ENCODE measurements around the gene ANKRD33B.

Gene ANKRD33B

GRCh38 chr5:10677533-10677932, 113.7 kb downstream of the ANKRD33B start:
- no peak for DNase-seq (ENCODE audit: low read depth)

- DNase-seq (ENCODE audit: low read depth) = no peak
Measured at GRCh38 chr5:10678244-10678643, 114.4 kb downstream of the ANKRD33B start.

- no peak for DNase-seq (ENCODE audit: low read depth)
Measured at GRCh38 chr5:10679336-10679988, 115.6 kb downstream of the ANKRD33B start.

- DNase-seq (ENCODE audit: low read depth) = no peak
Measured at GRCh38 chr5:10680876-10681481, 117.1 kb downstream of the ANKRD33B start.

- no peak for DNase-seq (ENCODE audit: low read depth)
Measured at GRCh38 chr5:10681731-10682679, 118.1 kb downstream of the ANKRD33B start.

- no peak for DNase-seq (ENCODE audit: low read depth)
Measured at GRCh38 chr5:10682801-10683525, 119.1 kb downstream of the ANKRD33B start.

- no peak for DNase-seq (ENCODE audit: low read depth)
Measured at GRCh38 chr5:10684303-10685086, 120.6 kb downstream of the ANKRD33B start.

GRCh38 chr5:10685115-10685521, 121.2 kb downstream of the ANKRD33B start:
- no peak for DNase-seq (ENCODE audit: low read depth)

- no peak for DNase-seq (ENCODE audit: low read depth)
Measured at GRCh38 chr5:10686890-10687289, 123.0 kb downstream of the ANKRD33B start.

GRCh38 chr5:10688651-10689171, 124.8 kb downstream of the ANKRD33B start:
- DNase-seq (ENCODE audit: low read depth) = no peak

GRCh38 chr5:10689391-10690081, 125.7 kb downstream of the ANKRD33B start:
- no peak for DNase-seq (ENCODE audit: low read depth)

GRCh38 chr5:10690460-10691440, 126.9 kb downstream of the ANKRD33B start:
- DNase-seq (ENCODE audit: low read depth) = no peak

GRCh38 chr5:10691826-10692785, 128.2 kb downstream of the ANKRD33B start:
- DNase-seq (ENCODE audit: low read depth) = no peak

- no peak for DNase-seq (ENCODE audit: low read depth)
Measured at GRCh38 chr5:10695055-10695649, 131.3 kb downstream of the ANKRD33B start.

GRCh38 chr5:10695759-10696543, 132.1 kb downstream of the ANKRD33B start:
- no peak for DNase-seq (ENCODE audit: low read depth)

- DNase-seq (ENCODE audit: low read depth) = no peak
Measured at GRCh38 chr5:10699281-10699874, 135.5 kb downstream of the ANKRD33B start.

Measured in activated T-helper 9 cell treated with anti-CD3 and anti-CD28 coated beads, Interleukin-2, amount 50 U/mL, for 16 hours (primary cell).